Kidney (tissue), 14 donors: ENCODE data around the gene DCTD. TPM values are rescaled to one million over a fixed set of nuclear protein-coding genes. Genes with fewer than 3 reads are reported as not detected.

Experiments used
- DNase-seq, 5 donors: peaks; one replicate each; pipeline ENCODE4 v3.0.0-alpha.2; 2013 to 2020
- FAIRE-seq: peaks from 2 replicates; lab custom pipeline; 2012; peaks lifted over from hg19 to GRCh38; lab: Jason Lieb, UNC
- H3K27ac ChIP-seq, 2 donors: one replicate each; pipeline ENCODE4 v1.7.0; 2013; ENCODE audit warnings: low read depth in 2 of 2, low read length in 2 of 2, inconsistent platforms in 1 of 2
- H3K27me3 ChIP-seq: one replicate; pipeline ENCODE4 v1.7.1; 2013; ENCODE audit warnings: low read length, inconsistent platforms; ENCODE audit not compliant: control insufficient read depth, insufficient read depth
- H3K36me3 ChIP-seq, 3 donors: one replicate each; pipeline versions ENCODE4 v1.7.0 to v1.7.1; 2013; ENCODE audit warnings: low read length in 3 of 3, control low read depth in 1 of 3, inconsistent platforms in 1 of 3; ENCODE audit not compliant: insufficient read depth in 3 of 3, control insufficient read depth in 2 of 3
- H3K4me1 ChIP-seq, 3 donors: one replicate each; pipeline versions ENCODE4 v1.7.0 to v1.7.1; 2013; ENCODE audit warnings: low read length in 3 of 3, inconsistent platforms in 1 of 3, low read depth in 1 of 3; ENCODE audit not compliant: control insufficient read depth in 2 of 3, insufficient read depth in 2 of 3
- H3K4me3 ChIP-seq, 3 donors: one replicate each; pipeline versions ENCODE4 v1.7.0 to v1.8.1; 2013; ENCODE audit warnings: low read length in 3 of 3, control low read depth in 1 of 3, inconsistent platforms in 1 of 3
- H3K9ac ChIP-seq, 3 donors: one replicate each; pipeline versions ENCODE4 v1.7.0 to v1.7.1; 2013; ENCODE audit warnings: low read length in 3 of 3, control low read depth in 1 of 3, inconsistent platforms in 1 of 3
- H3K9me3 ChIP-seq, 3 donors: one replicate each; pipeline versions ENCODE4 v1.7.0 to v1.7.1; 2013; ENCODE audit warnings: low read length in 3 of 3, control low read depth in 1 of 3, inconsistent platforms in 1 of 3; ENCODE audit not compliant: control insufficient read depth in 2 of 3, insufficient read depth in 1 of 3
- CTCF ChIP-seq: IDR thresholded peaks from 3 replicates; pipeline ENCODE4 v1.5.1; 2012; ENCODE audit warnings: mild to moderate bottlenecking, moderate library complexity, borderline replicate concordance; ENCODE audit not compliant: insufficient read depth; ENCODE audit errors: extremely low read depth
- intact Hi-C: fragments of 100-400 bp; cut with DNase I; formaldehyde crosslinking; loops from one replicate; pipeline ENCODE4 v1.11.1; 2022
- polyA plus RNA-seq: library from polyadenylated mRNA; stranded (reverse); fragments of 350-450 nt; fragmentation: Illumina TruSeq; extraction: RNeasy Lipid Tissue Mini Kit (QIAGEN cat#74804); gene quantifications from one replicate; pipeline ENCODE4 v1.2.3, GENCODE V29; 2014; ENCODE audit warnings: low read depth, low replicate concordance; ENCODE audit not compliant: insufficient read depth
- total RNA-seq: library from RNA; stranded (reverse); fragmentation: NEBNext Ultra II Directional; extraction: Animal tissue kit (Norgen Biotek cat#: 25700); gene quantifications from one replicate; pipeline ENCODE4 v1.2.1, GENCODE V29; 2021
- donor health status: control.
- donor health status: control.
- donor health status: control.
- donor health status: control.
- donor health status: control.
- donor health status: DM: yes; HTN: yes; CAD: no.
- donor health status: Normal renal cell carcinoma (clear cell type).

The DCTD gene
- total and polyA plus RNA-seq, 2 donors from 2014 or later: 54.9 to 99.6 TPM

- Histone ChIP-seq H3K27me3 (no peaks in the 10 kb centered on the region), H3K27ac (no peak overlapping the region), H3K36me3 (peaks cover 2 to 16% (median 5%) of the 10 kb centered on the region in 3 donors), H3K9me3 (no peaks in the 10 kb centered on the region), H3K4me3 (no peak overlapping the region), H3K9ac (no peak overlapping the region), H3K4me1 (peaks cover 0 to 7% (median 0%) of the 10 kb centered on the region in 3 donors)
- no peak for FAIRE-seq
- no peak for DNase-seq
- intact Hi-C loops: no loop called here
- no peak for TF ChIP-seq CTCF
Measured at GRCh38 chr4:182914357-182914756, 2.8 kb downstream of the DCTD start.

- Histone ChIP-seq H3K36me3 (peaks cover 2 to 16% (median 5%) of the 10 kb centered on the region in 3 donors), H3K27ac (no peak overlapping the region), H3K9me3 (no peaks in the 10 kb centered on the region), H3K27me3 (no peaks in the 10 kb centered on the region), H3K4me1 (peaks cover 0 to 7% (median 0%) of the 10 kb centered on the region in 3 donors), H3K4me3 (no peak overlapping the region), H3K9ac (no peak overlapping the region)
- TF ChIP-seq CTCF: no peak
- intact Hi-C loops: no loop called here
- FAIRE-seq (no peak), DNase-seq (no peak)
Measured at GRCh38 chr4:182913621-182914020, 3.6 kb downstream of the DCTD start.

- H3K4me1 ChIP-seq: peaks cover 0 to 4% (median 0%) of the 10 kb centered on the region in 3 donors
- intact Hi-C loops: no loop called here
- no peaks in the 10 kb centered on the region for H3K9me3 ChIP-seq
- no peak for FAIRE-seq
- no peak overlapping the region for H3K9ac ChIP-seq
- no peak overlapping the region for H3K4me3 ChIP-seq
- peaks cover 2 to 17% (median 5%) of the 10 kb centered on the region in 3 donors for H3K36me3 ChIP-seq
- H3K27me3 ChIP-seq: no peaks in the 10 kb centered on the region
- TF ChIP-seq CTCF: no peak
- no peak for DNase-seq
- H3K27ac ChIP-seq: no peak overlapping the region
Measured at GRCh38 chr4:182913036-182913435, 4.2 kb downstream of the DCTD start.

- Histone ChIP-seq H3K36me3 (peaks cover 2 to 10% (median 7%) of the 10 kb centered on the region in 3 donors), H3K27ac (no peak overlapping the region), H3K9me3 (no peaks in the 10 kb centered on the region), H3K4me3 (no peak overlapping the region), H3K27me3 (no peaks in the 10 kb centered on the region), H3K4me1 (no peaks in the 10 kb centered on the region), H3K9ac (no peak overlapping the region)
- DNase-seq (no peak), FAIRE-seq (no peak)
- intact Hi-C loops: no loop called here
- TF ChIP-seq CTCF: no peak
Measured at GRCh38 chr4:182908124-182908523, 9.1 kb downstream of the DCTD start.
